Measurements from ENCODE around the gene CD84.

The CD84 gene

DNA sequence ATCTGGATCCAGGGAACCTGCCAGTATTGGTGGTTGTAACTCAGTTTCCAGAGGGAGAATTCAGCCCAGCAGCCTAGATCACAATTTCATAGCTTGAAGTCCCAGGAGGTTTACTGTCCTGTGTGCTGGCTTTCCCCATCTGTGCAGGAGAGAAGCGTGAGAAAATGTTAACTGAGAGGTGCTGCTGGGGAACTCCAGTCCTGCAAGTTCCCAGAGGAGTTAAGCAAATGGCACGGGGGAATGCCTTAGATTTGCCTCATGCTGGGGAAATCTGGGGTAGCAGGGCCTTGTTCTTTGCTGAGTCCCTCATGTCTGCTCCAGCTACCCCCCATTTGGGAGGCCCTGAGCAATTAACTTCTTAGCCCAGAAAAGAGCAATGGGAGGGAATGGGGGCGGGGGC, 31.1 kb downstream of the CD84 start:
- Histone ChIP-seq H4K91ac (ENCODE audit: low read depth, low read length) (no peak overlapping the region), H2BK5ac (ENCODE audit: low read depth, low read length, poor library complexity) (no peak overlapping the region), H2AK5ac (ENCODE audit: low read length) (no peak overlapping the region), H3K23ac (ENCODE audit: low read length) (no peak overlapping the region), H2BK120ac (ENCODE audit: insufficient read depth, low read length, poor library complexity) (no peak overlapping the region), H3K27ac (ENCODE audit: low read depth, low read length) (no peak overlapping the region), H2AFZ (ENCODE audit: insufficient read depth, low read length, poor library complexity) (no peak overlapping the region), H2BK12ac (ENCODE audit: low read length) (no peak overlapping the region), H3K18ac (ENCODE audit: low read length) (no peak overlapping the region), H3K14ac (ENCODE audit: low read length) (no peak overlapping the region), H3K27me3 (ENCODE audit: insufficient read depth, low read length) (no peaks in the 10 kb centered on the region), H3K4me3 (ENCODE audit: low read depth, low read length) (no peak overlapping the region), H3K9ac (ENCODE audit: low read length) (no peak overlapping the region), H3K4me1 (ENCODE audit: control insufficient read depth in 1 of 2, insufficient read depth in 2 of 2, low read length in 2 of 2) (no peaks in the 10 kb centered on the region), H4K8ac (ENCODE audit: low read depth, low read length) (no peak overlapping the region), H3K36me3 (ENCODE audit: control insufficient read depth in 1 of 2, insufficient read depth in 2 of 2, low read length in 2 of 2) (no peaks in the 10 kb centered on the region), H3K79me2 (ENCODE audit: control insufficient read depth, insufficient read depth, low read length, poor library complexity) (no peaks in the 10 kb centered on the region), H3K79me1 (ENCODE audit: low read length) (no peaks in the 10 kb centered on the region), H3K9me3 (ENCODE audit: insufficient read depth, low read depth, low read length) (no peaks in the 10 kb centered on the region), H4K12ac (ENCODE audit: low read depth, low read length) (no peak overlapping the region), H3K4ac (ENCODE audit: low read depth, low read length) (no peak overlapping the region), H3K4me2 (ENCODE audit: low read length) (no peak overlapping the region)
- DNase-seq: no peak
- no CpG with 5 or more reads among the region's 3 CpGs for WGBS (ENCODE audit: extremely low coverage, insufficient coverage, insufficient read length)

DNA sequence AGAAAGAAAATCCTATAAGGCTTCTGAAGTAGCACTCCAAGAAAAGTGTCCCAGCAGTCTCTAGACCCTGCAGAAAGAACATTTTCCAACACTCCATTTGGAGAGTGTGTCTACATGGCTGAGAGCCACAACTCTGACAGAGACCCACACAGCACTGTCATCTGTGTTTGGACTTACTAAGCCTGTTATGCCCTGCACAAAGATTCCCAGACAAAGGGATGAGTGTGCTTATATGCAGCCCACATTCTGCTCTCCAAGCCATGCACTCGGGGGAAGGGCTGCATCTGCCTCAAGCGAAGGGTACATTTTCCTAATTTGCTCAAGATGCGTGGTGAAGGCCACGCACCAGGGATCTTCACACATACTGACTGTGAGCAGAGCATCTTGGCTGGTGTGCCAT, 31.9 kb downstream of the CD84 start:
- H3K18ac ChIP-seq (ENCODE audit: low read length): no peak overlapping the region
- no peak overlapping the region for H3K23ac ChIP-seq (ENCODE audit: low read length)
- no peaks in the 10 kb centered on the region for H3K4me1 ChIP-seq (ENCODE audit: control insufficient read depth in 1 of 2, insufficient read depth in 2 of 2, low read length in 2 of 2)
- H3K27ac ChIP-seq (ENCODE audit: low read depth, low read length): no peak overlapping the region
- no peak overlapping the region for H3K14ac ChIP-seq (ENCODE audit: low read length)
- no peak overlapping the region for H3K9ac ChIP-seq (ENCODE audit: low read length)
- H3K4me2 ChIP-seq (ENCODE audit: low read length): no peak overlapping the region
- H3K27me3 ChIP-seq (ENCODE audit: insufficient read depth, low read length): no peaks in the 10 kb centered on the region
- no peak overlapping the region for H2BK5ac ChIP-seq (ENCODE audit: low read depth, low read length, poor library complexity)
- H4K12ac ChIP-seq (ENCODE audit: low read depth, low read length): no peak overlapping the region
- no peak overlapping the region for H4K8ac ChIP-seq (ENCODE audit: low read depth, low read length)
- DNase-seq: no peak
- no peaks in the 10 kb centered on the region for H3K79me2 ChIP-seq (ENCODE audit: control insufficient read depth, insufficient read depth, low read length, poor library complexity)
- WGBS (ENCODE audit: extremely low coverage, insufficient coverage, insufficient read length): no CpG with 5 or more reads among the region's 4 CpGs
- no peaks in the 10 kb centered on the region for H3K79me1 ChIP-seq (ENCODE audit: low read length)
- no peaks in the 10 kb centered on the region for H3K9me3 ChIP-seq (ENCODE audit: insufficient read depth, low read depth, low read length)
- H2BK12ac ChIP-seq (ENCODE audit: low read length): no peak overlapping the region
- no peak overlapping the region for H2AFZ ChIP-seq (ENCODE audit: insufficient read depth, low read length, poor library complexity)
- no peak overlapping the region for H2BK120ac ChIP-seq (ENCODE audit: insufficient read depth, low read length, poor library complexity)
- no peak overlapping the region for H3K4ac ChIP-seq (ENCODE audit: low read depth, low read length)
- H3K36me3 ChIP-seq (ENCODE audit: control insufficient read depth in 1 of 2, insufficient read depth in 2 of 2, low read length in 2 of 2): no peaks in the 10 kb centered on the region
- H2AK5ac ChIP-seq (ENCODE audit: low read length): no peak overlapping the region
- H4K91ac ChIP-seq (ENCODE audit: low read depth, low read length): no peak overlapping the region
- no peak overlapping the region for H3K4me3 ChIP-seq (ENCODE audit: low read depth, low read length)

DNA sequence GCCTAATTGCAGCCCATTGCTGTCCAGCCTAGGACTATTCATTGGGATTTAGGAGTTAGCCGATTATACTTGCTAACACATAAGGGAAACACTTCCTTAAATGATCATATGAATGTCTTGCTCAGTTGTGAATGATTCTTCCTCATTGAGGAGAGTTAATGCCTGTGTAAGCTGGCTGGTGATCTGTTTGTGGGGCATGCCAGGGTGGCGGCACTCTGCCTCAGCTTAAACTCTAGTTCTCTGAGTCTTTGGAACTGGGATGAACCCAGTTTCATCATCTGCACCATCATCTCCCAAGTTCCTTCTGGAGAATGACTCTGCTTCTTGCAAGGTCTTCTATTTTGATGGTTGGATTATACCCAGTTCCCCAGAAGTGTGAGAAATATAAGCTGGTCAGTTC, 32.4 kb downstream of the CD84 start:
- Histone ChIP-seq H3K4me1 (ENCODE audit: control insufficient read depth in 1 of 2, insufficient read depth in 2 of 2, low read length in 2 of 2) (no peaks in the 10 kb centered on the region), H4K8ac (ENCODE audit: low read depth, low read length) (no peak overlapping the region)

DNA sequence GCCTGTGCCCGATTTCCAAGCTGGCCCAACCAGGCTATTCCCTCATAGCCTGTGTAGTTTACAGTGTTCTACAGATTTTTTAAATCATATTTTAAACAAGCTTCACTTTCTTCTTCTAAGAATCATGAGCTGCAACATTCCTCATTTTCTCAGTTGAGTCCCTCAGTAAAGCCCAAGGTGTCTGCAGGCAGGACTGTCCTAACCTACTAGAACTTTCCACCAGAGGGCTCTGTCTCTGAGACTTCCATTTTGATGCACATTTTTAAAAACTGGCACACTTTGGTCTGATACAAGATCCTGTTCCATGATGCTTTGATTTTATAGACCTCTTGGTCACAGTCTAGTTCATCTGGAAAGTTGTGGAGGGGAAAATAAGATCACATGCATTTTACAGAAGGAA, 34.6 kb downstream of the CD84 start:
- no peaks in the 10 kb centered on the region for H3K79me1 ChIP-seq (ENCODE audit: low read length)
- no peaks in the 10 kb centered on the region for H3K36me3 ChIP-seq (ENCODE audit: control insufficient read depth in 1 of 2, insufficient read depth in 2 of 2, low read length in 2 of 2)
- no peak overlapping the region for H2AFZ ChIP-seq (ENCODE audit: insufficient read depth, low read length, poor library complexity)
- H3K27me3 ChIP-seq (ENCODE audit: insufficient read depth, low read length): no peaks in the 10 kb centered on the region
- H3K79me2 ChIP-seq (ENCODE audit: control insufficient read depth, insufficient read depth, low read length, poor library complexity): no peaks in the 10 kb centered on the region
- H3K14ac ChIP-seq (ENCODE audit: low read length): no peak overlapping the region
- H2AK5ac ChIP-seq (ENCODE audit: low read length): no peak overlapping the region
- H3K4me3 ChIP-seq (ENCODE audit: low read depth, low read length): no peak overlapping the region
- H2BK120ac ChIP-seq (ENCODE audit: insufficient read depth, low read length, poor library complexity): no peak overlapping the region
- peak in 1 of 2 donors; percentile 51 for DNase-seq
- no peaks in the 10 kb centered on the region for H3K9me3 ChIP-seq (ENCODE audit: insufficient read depth, low read depth, low read length)
- H2BK5ac ChIP-seq (ENCODE audit: low read depth, low read length, poor library complexity): no peak overlapping the region
- no peak overlapping the region for H4K91ac ChIP-seq (ENCODE audit: low read depth, low read length)
- peaks cover 0 to 2% of the 10 kb centered on the region in 2 experiments for H3K4me1 ChIP-seq (ENCODE audit: control insufficient read depth in 1 of 2, insufficient read depth in 2 of 2, low read length in 2 of 2)
- no peak overlapping the region for H3K4ac ChIP-seq (ENCODE audit: low read depth, low read length)
- WGBS (ENCODE audit: extremely low coverage, insufficient coverage, insufficient read length): no CpG with 5 or more reads among the region's 1 CpG
- H3K27ac ChIP-seq (ENCODE audit: low read depth, low read length): no peak overlapping the region
- no peak overlapping the region for H3K4me2 ChIP-seq (ENCODE audit: low read length)
- H3K23ac ChIP-seq (ENCODE audit: low read length): no peak overlapping the region
- no peak overlapping the region for H3K18ac ChIP-seq (ENCODE audit: low read length)
- no peak overlapping the region for H3K9ac ChIP-seq (ENCODE audit: low read length)
- no peak overlapping the region for H4K12ac ChIP-seq (ENCODE audit: low read depth, low read length)
- H2BK12ac ChIP-seq (ENCODE audit: low read length): no peak overlapping the region
- H4K8ac ChIP-seq (ENCODE audit: low read depth, low read length): no peak overlapping the region

More for the DNA sequence above, 32.4 kb downstream of the CD84 start:
- Histone ChIP-seq H3K27ac (ENCODE audit: low read depth, low read length) (no peak overlapping the region), H2BK5ac (ENCODE audit: low read depth, low read length, poor library complexity) (no peak overlapping the region), H3K79me2 (ENCODE audit: control insufficient read depth, insufficient read depth, low read length, poor library complexity) (no peaks in the 10 kb centered on the region), H3K18ac (ENCODE audit: low read length) (no peak overlapping the region), H4K12ac (ENCODE audit: low read depth, low read length) (no peak overlapping the region), H2BK120ac (ENCODE audit: insufficient read depth, low read length, poor library complexity) (no peak overlapping the region), H3K4me2 (ENCODE audit: low read length) (no peak overlapping the region), H2AFZ (ENCODE audit: insufficient read depth, low read length, poor library complexity) (no peak overlapping the region), H2BK12ac (ENCODE audit: low read length) (no peak overlapping the region), H3K4ac (ENCODE audit: low read depth, low read length) (no peak overlapping the region), H3K9me3 (ENCODE audit: insufficient read depth, low read depth, low read length) (no peaks in the 10 kb centered on the region), H3K9ac (ENCODE audit: low read length) (no peak overlapping the region), H3K14ac (ENCODE audit: low read length) (no peak overlapping the region), H4K91ac (ENCODE audit: low read depth, low read length) (no peak overlapping the region), H2AK5ac (ENCODE audit: low read length) (no peak overlapping the region), H3K79me1 (ENCODE audit: low read length) (no peaks in the 10 kb centered on the region), H3K36me3 (ENCODE audit: control insufficient read depth in 1 of 2, insufficient read depth in 2 of 2, low read length in 2 of 2) (no peaks in the 10 kb centered on the region), H3K4me3 (ENCODE audit: low read depth, low read length) (no peak overlapping the region), H3K23ac (ENCODE audit: low read length) (no peak overlapping the region), H3K27me3 (ENCODE audit: insufficient read depth, low read length) (no peaks in the 10 kb centered on the region)
- DNase-seq: peak in 1 of 2 donors; percentile 12
- no CpG with 5 or more reads among the region's 2 CpGs for WGBS (ENCODE audit: extremely low coverage, insufficient coverage, insufficient read length)

All from trophoblast cell (in vitro differentiated cells and primary cell).